GM12864 (cell line): Measurements from ENCODE around the gene AP2A1.

ENCODE experiments used
- DNase-seq: peaks from one replicate; pipeline ENCODE4 v3.0.0-alpha.2; 2011; ENCODE audit warnings: low read depth
- H3K4me3 ChIP-seq: 2 replicates; pipeline ENCODE4 v1.5.1; 2011; ENCODE audit warnings: mild to moderate bottlenecking, low read depth, low read length, control low read depth
- TF ChIP-seq, protein P1 (sequence below): IDR thresholded peaks from 2 replicates; pipeline ENCODE4 v1.5.1; 2011; ENCODE audit warnings: low read depth, mild to moderate bottlenecking, moderate library complexity, low read length, control low read depth, inconsistent platforms; ENCODE audit errors: missing control alignments

The AP2A1 gene

GRCh38 chr19:49831592-49831991 lies 64.8 kb downstream of the AP2A1 start:
- DNase-seq = no peak
- TF ChIP-seq, protein P1, sequence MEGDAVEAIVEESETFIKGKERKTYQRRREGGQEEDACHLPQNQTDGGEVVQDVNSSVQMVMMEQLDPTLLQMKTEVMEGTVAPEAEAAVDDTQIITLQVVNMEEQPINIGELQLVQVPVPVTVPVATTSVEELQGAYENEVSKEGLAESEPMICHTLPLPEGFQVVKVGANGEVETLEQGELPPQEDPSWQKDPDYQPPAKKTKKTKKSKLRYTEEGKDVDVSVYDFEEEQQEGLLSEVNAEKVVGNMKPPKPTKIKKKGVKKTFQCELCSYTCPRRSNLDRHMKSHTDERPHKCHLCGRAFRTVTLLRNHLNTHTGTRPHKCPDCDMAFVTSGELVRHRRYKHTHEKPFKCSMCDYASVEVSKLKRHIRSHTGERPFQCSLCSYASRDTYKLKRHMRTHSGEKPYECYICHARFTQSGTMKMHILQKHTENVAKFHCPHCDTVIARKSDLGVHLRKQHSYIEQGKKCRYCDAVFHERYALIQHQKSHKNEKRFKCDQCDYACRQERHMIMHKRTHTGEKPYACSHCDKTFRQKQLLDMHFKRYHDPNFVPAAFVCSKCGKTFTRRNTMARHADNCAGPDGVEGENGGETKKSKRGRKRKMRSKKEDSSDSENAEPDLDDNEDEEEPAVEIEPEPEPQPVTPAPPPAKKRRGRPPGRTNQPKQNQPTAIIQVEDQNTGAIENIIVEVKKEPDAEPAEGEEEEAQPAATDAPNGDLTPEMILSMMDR = no peak
- H3K4me3 ChIP-seq = no peak overlapping the region

- H3K4me3 ChIP-seq = no peak overlapping the region
- TF ChIP-seq, protein P1 = no peak
- no peak for DNase-seq
These were observed 65.8 kb downstream of the AP2A1 start for GRCh38 chr19:49832556-49832955.

GRCh38 chr19:49833599-49833998 lies 66.8 kb downstream of the AP2A1 start:
- TF ChIP-seq, protein P1 = no peak
- no peak for DNase-seq
- no peak overlapping the region for H3K4me3 ChIP-seq

DNA sequence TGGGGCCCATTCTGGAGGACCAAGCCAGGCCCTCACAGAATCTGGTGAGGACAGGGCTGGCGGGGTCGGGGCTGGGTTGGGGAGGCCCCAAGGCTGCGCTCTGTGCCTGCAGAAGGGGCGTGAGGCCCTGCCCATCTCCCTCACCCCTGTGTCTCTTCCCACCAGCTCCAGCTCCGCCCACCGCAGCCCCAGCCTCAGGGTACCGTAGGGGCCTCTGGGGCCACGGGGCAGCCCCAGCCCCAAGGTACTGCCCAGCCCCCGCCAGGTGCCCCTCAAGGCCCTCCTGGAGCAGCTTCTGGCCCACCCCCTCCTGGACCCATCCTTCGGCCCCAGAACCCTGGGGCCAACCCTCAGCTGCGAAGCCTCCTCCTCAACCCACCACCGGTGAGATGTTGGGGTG lies 68.8 kb downstream of the AP2A1 start:
- TF ChIP-seq, protein P1 = no peak
- no peak for DNase-seq
- no peak overlapping the region for H3K4me3 ChIP-seq

GRCh38 chr19:49836176-49837008 lies 69.6 kb downstream of the AP2A1 start:
- no peak overlapping the region for H3K4me3 ChIP-seq
- DNase-seq = no peak
- TF ChIP-seq, protein P1 = no peak

- TF ChIP-seq, protein P1 = no peak
- DNase-seq = no peak
- H3K4me3 ChIP-seq = no peak overlapping the region
These were observed 70.2 kb downstream of the AP2A1 start for GRCh38 chr19:49837009-49837310.

DNA sequence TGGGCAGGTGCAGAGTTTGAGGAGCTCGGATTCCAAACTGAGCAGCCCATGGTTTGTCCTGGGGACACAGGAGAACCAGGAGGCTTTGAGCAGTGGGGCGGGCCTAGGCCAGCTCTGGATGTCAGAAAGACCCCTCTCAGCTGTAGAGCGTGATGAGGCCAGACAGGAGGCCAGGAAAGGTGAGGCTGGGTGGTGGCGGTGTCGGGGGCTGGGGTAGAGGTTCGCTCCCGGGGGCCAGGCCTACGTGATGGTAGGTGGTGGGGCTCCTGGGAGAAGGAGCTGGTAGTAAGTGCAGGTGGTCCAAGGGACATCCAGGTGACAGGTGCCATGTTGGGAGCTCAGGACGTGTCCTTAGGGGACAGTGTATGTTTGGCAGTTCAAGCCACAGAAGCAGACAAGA lies 70.6 kb downstream of the AP2A1 start:
- DNase-seq = no peak
- TF ChIP-seq, protein P1 = no peak
- H3K4me3 ChIP-seq = no peak overlapping the region
